Measurements from ENCODE around the gene TBRG4. TPM values are rescaled to one million over a fixed set of nuclear protein-coding genes. Genes with fewer than 3 reads are reported as not detected.

TBRG4 gene
- total RNA-seq, 1 experiment from 2014 or later: 81.5 TPM

- Histone ChIP-seq H3K27me3 (ENCODE audit: low read length) (no peaks in the 10 kb centered on the region), H2AFZ (ENCODE audit: low read length) (no peak overlapping the region), H3K9me3 (ENCODE audit: low read length) (no peaks in the 10 kb centered on the region), H3K79me2 (ENCODE audit: low read length) (no peaks in the 10 kb centered on the region), H3K36me3 (ENCODE audit: insufficient read depth, low read length) (peaks cover 24% of the 10 kb centered on the region), H3K9ac (ENCODE audit: low read length) (no peak overlapping the region), H3K4me3 (ENCODE audit: low read length) (no peak overlapping the region), H3K27ac (ENCODE audit: low read length) (no peak overlapping the region), H3K4me1 (ENCODE audit: low read length) (peaks cover 23% of the 10 kb centered on the region), H3K9me2 (replicated peaks; ENCODE audit: insufficient read depth, low read length) (no peaks in the 10 kb centered on the region), H3K4me2 (ENCODE audit: low read depth, low read length, poor library complexity, severe bottlenecking) (no peak overlapping the region), H4K20me1 (ENCODE audit: insufficient read depth, low read depth, low read length) (peaks cover 13% of the 10 kb centered on the region; the same call in 1 of the 2 replicates)
- DNase-seq: no peak
These were observed 11.4 kb downstream of the TBRG4 start for GRCh38 chr7:45099891-45100760.

- Histone ChIP-seq H2AFZ (ENCODE audit: low read length) (no peak overlapping the region), H3K4me1 (ENCODE audit: low read length) (peaks cover 23% of the 10 kb centered on the region), H4K20me1 (ENCODE audit: insufficient read depth, low read depth, low read length) (peaks cover 6% of the 10 kb centered on the region; the same call in 1 of the 2 replicates), H3K4me3 (ENCODE audit: low read length) (no peak overlapping the region), H3K4me2 (ENCODE audit: low read depth, low read length, poor library complexity, severe bottlenecking) (no peak overlapping the region), H3K27ac (ENCODE audit: low read length) (no peak overlapping the region), H3K9me2 (replicated peaks; ENCODE audit: insufficient read depth, low read length) (no peaks in the 10 kb centered on the region), H3K27me3 (ENCODE audit: low read length) (no peaks in the 10 kb centered on the region), H3K36me3 (ENCODE audit: insufficient read depth, low read length) (peaks cover 17% of the 10 kb centered on the region; the same call in 1 of the 2 replicates), H3K9me3 (ENCODE audit: low read length) (0 out of 2 replicates have a peak, but pooled peaks cover 3% of the 10 kb centered on the region), H3K9ac (ENCODE audit: low read length) (no peak overlapping the region), H3K79me2 (ENCODE audit: low read length) (no peaks in the 10 kb centered on the region)
- no peak for DNase-seq
These were observed 12.3 kb downstream of the TBRG4 start for GRCh38 chr7:45098983-45099839.

- Histone ChIP-seq H3K9ac (ENCODE audit: low read length) (no peak overlapping the region), H3K4me3 (ENCODE audit: low read length) (no peak overlapping the region), H3K36me3 (ENCODE audit: insufficient read depth, low read length) (no peaks in the 10 kb centered on the region), H3K27ac (ENCODE audit: low read length) (no peak overlapping the region), H3K79me2 (ENCODE audit: low read length) (no peaks in the 10 kb centered on the region), H4K20me1 (ENCODE audit: insufficient read depth, low read depth, low read length) (no peaks in the 10 kb centered on the region), H3K4me2 (ENCODE audit: low read depth, low read length, poor library complexity, severe bottlenecking) (no peak overlapping the region), H3K4me1 (ENCODE audit: low read length) (peaks cover 11% of the 10 kb centered on the region), H3K9me2 (replicated peaks; ENCODE audit: insufficient read depth, low read length) (no peaks in the 10 kb centered on the region), H3K27me3 (ENCODE audit: low read length) (no peaks in the 10 kb centered on the region), H2AFZ (ENCODE audit: low read length) (no peak overlapping the region), H3K9me3 (ENCODE audit: low read length) (peaks cover 4% of the 10 kb centered on the region; the same call in 1 of the 2 replicates)
- DNase-seq: no peak
These were observed 18.6 kb downstream of the TBRG4 start for GRCh38 chr7:45092931-45093235.

- no peak for DNase-seq
- no peak overlapping the region for H3K4me3 ChIP-seq (ENCODE audit: low read length)
- no peak overlapping the region for H3K9ac ChIP-seq (ENCODE audit: low read length)
- peaks cover 4% of the 10 kb centered on the region; the same call in 1 of the 2 replicates for H3K9me3 ChIP-seq (ENCODE audit: low read length)
- H2AFZ ChIP-seq (ENCODE audit: low read length): no peak overlapping the region
- no peaks in the 10 kb centered on the region for H3K36me3 ChIP-seq (ENCODE audit: insufficient read depth, low read length)
- H3K27me3 ChIP-seq (ENCODE audit: low read length): no peaks in the 10 kb centered on the region
- no peaks in the 10 kb centered on the region for H4K20me1 ChIP-seq (ENCODE audit: insufficient read depth, low read depth, low read length)
- peaks cover 5% of the 10 kb centered on the region for H3K4me1 ChIP-seq (ENCODE audit: low read length)
- no peaks in the 10 kb centered on the region for H3K9me2 ChIP-seq (replicated peaks; ENCODE audit: insufficient read depth, low read length)
- no peaks in the 10 kb centered on the region for H3K79me2 ChIP-seq (ENCODE audit: low read length)
- H3K4me2 ChIP-seq (ENCODE audit: low read depth, low read length, poor library complexity, severe bottlenecking): no peak overlapping the region
- no peak overlapping the region for H3K27ac ChIP-seq (ENCODE audit: low read length)
These were observed 19.2 kb downstream of the TBRG4 start for GRCh38 chr7:45092100-45092930.

- H3K4me2 ChIP-seq (ENCODE audit: low read depth, low read length, poor library complexity, severe bottlenecking): no peak overlapping the region
- DNase-seq: no peak
These were observed 22.1 kb downstream of the TBRG4 start for GRCh38 chr7:45089341-45089891.

GRCh38 chr7:45088821-45089340 is 22.6 kb downstream of the TBRG4 start, which contains the start of gene NACAD:
Gene NACAD (minus strand): TSS chr7:45088969. CDS start chr7:45088894, 75 bp downstream.
- Histone ChIP-seq H3K4me3 (ENCODE audit: low read length) (no peak within 1 kb of the TSS), H3K79me2 (ENCODE audit: low read length) (no peaks in the 10 kb centered on the region), H3K9ac (ENCODE audit: low read length) (no peak within 1 kb of the TSS), H3K27ac (ENCODE audit: low read length) (no peak within 1 kb of the TSS), H2AFZ (ENCODE audit: low read length) (no peak within 1 kb of the TSS), H3K9me3 (ENCODE audit: low read length) (no peaks in the 10 kb centered on the region; the same call in 1 of the 2 replicates), H3K36me3 (ENCODE audit: insufficient read depth, low read length) (no peaks in the 10 kb centered on the region), H3K4me2 (ENCODE audit: low read depth, low read length, poor library complexity, severe bottlenecking) (no peak within 1 kb of the TSS), H3K27me3 (ENCODE audit: low read length) (no peaks in the 10 kb centered on the region), H3K9me2 (replicated peaks; ENCODE audit: insufficient read depth, low read length) (no peaks in the 10 kb centered on the region), H3K4me1 (ENCODE audit: low read length) (no peaks in the 10 kb centered on the region), H4K20me1 (ENCODE audit: insufficient read depth, low read depth, low read length) (no peaks in the 10 kb centered on the region)
- DNase-seq: no peak

More at GRCh38 chr7:45089341-45089891, 22.1 kb downstream of the TBRG4 start:
- Histone ChIP-seq H3K9me2 (replicated peaks; ENCODE audit: insufficient read depth, low read length) (no peaks in the 10 kb centered on the region), H3K27ac (ENCODE audit: low read length) (no peak overlapping the region), H4K20me1 (ENCODE audit: insufficient read depth, low read depth, low read length) (no peaks in the 10 kb centered on the region), H3K4me1 (ENCODE audit: low read length) (no peaks in the 10 kb centered on the region), H3K9ac (ENCODE audit: low read length) (no peak overlapping the region), H2AFZ (ENCODE audit: low read length) (no peak overlapping the region), H3K4me3 (ENCODE audit: low read length) (no peak overlapping the region), H3K27me3 (ENCODE audit: low read length) (no peaks in the 10 kb centered on the region), H3K9me3 (ENCODE audit: low read length) (peaks cover 3% of the 10 kb centered on the region; the same call in 1 of the 2 replicates), H3K79me2 (ENCODE audit: low read length) (no peaks in the 10 kb centered on the region), H3K36me3 (ENCODE audit: insufficient read depth, low read length) (no peaks in the 10 kb centered on the region)

- H3K27ac ChIP-seq (ENCODE audit: low read length): no peak overlapping the region
- H3K4me2 ChIP-seq (ENCODE audit: low read depth, low read length, poor library complexity, severe bottlenecking): no peak overlapping the region
- H3K9ac ChIP-seq (ENCODE audit: low read length): no peak overlapping the region
- no peak overlapping the region for H2AFZ ChIP-seq (ENCODE audit: low read length)
- no peaks in the 10 kb centered on the region for H4K20me1 ChIP-seq (ENCODE audit: insufficient read depth, low read depth, low read length)
- H3K9me3 ChIP-seq (ENCODE audit: low read length): no peaks in the 10 kb centered on the region
- H3K79me2 ChIP-seq (ENCODE audit: low read length): no peaks in the 10 kb centered on the region
- no peaks in the 10 kb centered on the region for H3K27me3 ChIP-seq (ENCODE audit: low read length)
- H3K9me2 ChIP-seq (replicated peaks; ENCODE audit: insufficient read depth, low read length): no peaks in the 10 kb centered on the region
- no peaks in the 10 kb centered on the region for H3K4me1 ChIP-seq (ENCODE audit: low read length)
- H3K36me3 ChIP-seq (ENCODE audit: insufficient read depth, low read length): no peaks in the 10 kb centered on the region
- DNase-seq: no peak
- H3K4me3 ChIP-seq (ENCODE audit: low read length): no peak overlapping the region
These were observed 23.3 kb downstream of the TBRG4 start for GRCh38 chr7:45088146-45088701.
